GM12873 (cell line): ENCODE measurements around the gene FASLG.

Source experiments
- CTCF ChIP-seq: IDR thresholded peaks from 2 replicates; pipeline ENCODE4 v1.5.1; 2012; ENCODE audit warnings: low read depth, mild to moderate bottlenecking, moderate library complexity, low read length, control low read depth; ENCODE audit not compliant: insufficient read depth; ENCODE audit errors: missing control alignments

The FASLG gene

GRCh38 chr1:172670791-172671190 lies 11.9 kb downstream of the FASLG start:
- no peak for TF ChIP-seq CTCF

- no peak for TF ChIP-seq CTCF
Measured at GRCh38 chr1:172671591-172671990, 12.7 kb downstream of the FASLG start.

- no peak for TF ChIP-seq CTCF
Measured at GRCh38 chr1:172672720-172673119, 13.8 kb downstream of the FASLG start.

- no peak for TF ChIP-seq CTCF
Measured at GRCh38 chr1:172673761-172674160, 14.9 kb downstream of the FASLG start.

- TF ChIP-seq CTCF: no peak
Measured at GRCh38 chr1:172674831-172675613, 16.1 kb downstream of the FASLG start.

- no peak for TF ChIP-seq CTCF
Measured at GRCh38 chr1:172679000-172679772, 20.3 kb downstream of the FASLG start.

GRCh38 chr1:172680244-172680643 lies 21.3 kb downstream of the FASLG start:
- TF ChIP-seq CTCF: no peak
